ENCODE results near the gene ARHGAP10.
"Not testable (repeated sequence)": the region's sequence is repeated elsewhere in the genome, so short reads cannot be mapped to it uniquely, and the experiment has no call there.

The ARHGAP10 gene

DNA sequence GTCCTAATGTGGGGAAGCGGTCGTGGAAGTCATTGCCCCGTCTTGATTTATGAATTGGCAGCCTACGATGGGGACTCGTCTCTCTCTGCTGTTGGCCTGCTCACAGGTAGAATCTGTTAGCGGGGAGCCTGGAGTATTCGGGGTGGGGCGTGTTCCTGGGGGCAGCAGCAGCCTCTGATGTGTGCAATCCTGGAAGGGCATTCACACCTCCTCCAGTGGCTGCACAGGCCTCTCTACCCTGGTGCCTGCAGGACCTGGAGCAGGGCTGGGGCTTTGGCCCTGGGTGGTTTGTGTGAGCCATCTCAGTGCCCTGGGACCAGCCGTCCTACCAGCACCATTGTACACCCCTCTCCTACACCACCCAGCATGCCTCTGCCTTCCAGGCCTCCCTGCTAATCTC lies 340.9 kb downstream of the ARHGAP10 start:
- no peak for DNase-seq

- DNase-seq, result no peak
Measured at GRCh38 chr4:148073349-148073748, 341.5 kb downstream of the ARHGAP10 start.

GRCh38 chr4:148074462-148074861 lies 342.6 kb downstream of the ARHGAP10 start:
- DNase-seq, result no peak

GRCh38 chr4:148075438-148075837 lies 343.6 kb downstream of the ARHGAP10 start:
- DNase-seq, result no peak

GRCh38 chr4:148076964-148077363 lies 345.1 kb downstream of the ARHGAP10 start:
- no peak for DNase-seq

- no peak for DNase-seq
Measured at GRCh38 chr4:148077581-148077980, 345.7 kb downstream of the ARHGAP10 start.

DNA sequence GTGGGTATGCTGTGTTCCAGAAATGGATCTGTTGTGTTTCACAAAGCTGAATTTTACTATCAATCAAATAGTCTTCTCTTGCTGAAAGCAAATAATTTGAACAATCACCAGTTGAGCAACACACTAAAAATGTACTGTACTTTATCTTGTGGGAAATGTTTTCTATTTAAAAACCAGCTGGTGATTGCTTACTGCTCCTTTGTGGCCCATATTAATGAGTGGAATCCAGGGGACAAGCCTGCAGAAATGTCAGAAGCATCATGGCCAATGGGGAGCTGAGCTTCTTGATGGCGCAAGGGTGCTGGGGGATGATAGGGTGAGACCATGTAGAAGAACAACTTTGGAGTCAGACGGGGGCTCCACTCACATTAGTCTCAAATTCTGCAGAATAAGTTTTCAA lies 346.2 kb downstream of the ARHGAP10 start:
- no peak for DNase-seq

GRCh38 chr4:148079961-148080360 lies 348.1 kb downstream of the ARHGAP10 start:
- no peak for DNase-seq

- DNase-seq, result no peak
Measured at GRCh38 chr4:148081267-148081666, 349.4 kb downstream of the ARHGAP10 start.

DNA sequence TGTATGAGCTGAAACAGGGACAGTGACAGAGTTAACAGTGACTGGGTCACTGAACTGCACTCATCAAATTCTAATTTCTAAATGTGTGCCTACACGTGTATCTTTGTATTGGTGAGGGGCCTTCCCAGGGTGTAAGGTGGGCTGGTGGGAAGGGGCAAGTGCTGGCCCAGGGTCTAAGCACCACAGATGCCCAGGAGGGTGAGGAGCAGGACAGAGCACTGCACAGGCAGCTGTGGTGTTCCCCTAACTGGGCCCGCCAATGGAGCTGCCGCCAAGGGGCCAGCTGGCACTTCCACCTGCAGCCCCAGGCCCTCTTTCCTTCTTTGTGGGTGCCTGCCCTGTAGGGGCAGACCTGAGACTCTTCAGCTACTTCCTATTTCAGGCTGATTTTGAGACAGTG lies 349.9 kb downstream of the ARHGAP10 start:
- DNase-seq, result no peak

DNA sequence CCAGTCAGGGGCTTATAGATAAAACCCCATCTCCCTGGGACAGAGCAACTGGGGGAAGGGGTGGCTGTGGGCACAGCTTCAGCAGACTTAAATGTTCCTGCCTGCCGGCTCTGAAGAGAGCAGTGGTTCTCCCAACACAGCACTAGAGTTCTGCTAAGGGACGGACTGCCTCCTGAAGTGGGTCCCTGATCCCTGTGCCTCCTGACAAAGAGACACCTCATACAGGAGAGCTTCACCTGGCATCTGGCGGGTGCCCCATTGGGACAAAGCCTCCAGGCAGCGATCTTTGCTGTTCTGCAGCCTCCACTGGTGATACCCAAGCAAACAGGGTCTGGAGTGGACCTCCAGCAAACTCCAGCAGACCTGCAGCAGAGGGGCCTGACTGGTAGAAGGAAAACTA lies 351.2 kb downstream of the ARHGAP10 start:
- not testable (repeated sequence) for DNase-seq

- no peak for DNase-seq
Measured at GRCh38 chr4:148089624-148090023, 357.7 kb downstream of the ARHGAP10 start.

- no peak for DNase-seq
Measured at GRCh38 chr4:148090029-148090428, 358.1 kb downstream of the ARHGAP10 start.

GRCh38 chr4:148090503-148091476 lies 358.9 kb downstream of the ARHGAP10 start:
- DNase-seq, result no peak

DNA sequence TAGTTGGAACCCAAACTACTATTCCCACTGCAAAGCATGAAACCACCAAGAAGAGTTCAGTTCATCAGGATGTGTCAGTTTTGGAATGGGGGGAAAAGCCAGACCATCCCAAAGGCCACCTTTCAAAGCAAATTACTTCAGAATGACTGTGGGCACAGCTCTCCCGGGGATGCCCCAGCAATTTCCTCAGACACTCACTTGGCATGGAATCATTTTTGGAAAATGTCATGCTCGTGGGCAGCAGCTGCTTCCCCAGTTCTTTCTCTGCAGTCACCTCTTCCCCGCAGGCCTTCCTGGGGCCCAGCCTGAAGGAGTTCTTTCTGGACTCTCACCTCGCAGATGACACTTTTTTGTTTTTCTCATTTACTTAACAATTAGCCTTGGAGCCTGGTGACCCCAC lies 360.0 kb downstream of the ARHGAP10 start:
- no peak for DNase-seq

DNA sequence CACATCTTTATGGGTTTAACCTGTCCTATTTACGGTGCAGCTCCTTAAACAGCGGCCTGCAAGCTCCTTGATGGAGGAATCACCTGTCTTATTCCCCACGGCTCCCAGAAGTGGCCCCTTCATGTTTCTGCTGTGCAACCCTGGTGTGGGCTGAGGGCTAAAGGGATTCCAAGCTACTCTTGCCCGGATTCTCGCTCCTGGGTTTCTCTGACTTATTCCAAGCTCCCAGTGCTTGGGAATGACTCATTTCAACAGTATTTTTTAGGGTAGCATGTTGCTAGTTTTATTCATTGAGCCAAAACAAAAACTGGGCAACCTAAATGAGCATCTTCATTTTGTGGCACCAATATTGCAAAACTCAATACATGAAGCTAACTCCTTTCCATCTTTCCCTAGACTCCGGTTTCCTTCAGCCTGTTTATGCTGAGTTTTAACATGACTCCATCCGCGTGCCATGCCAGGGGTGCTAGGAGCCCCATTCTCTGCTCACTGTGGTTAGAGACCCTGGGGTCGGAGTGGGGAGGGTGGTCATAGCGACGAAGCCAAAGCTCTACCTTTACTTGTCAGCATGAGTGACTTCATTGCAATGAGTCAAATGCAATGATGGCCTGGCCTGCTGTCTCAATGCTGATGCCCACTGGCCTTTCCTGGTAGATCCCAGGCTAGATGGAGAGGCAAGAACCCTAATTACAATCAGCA lies 360.6 kb downstream of the ARHGAP10 start:
- no peak for DNase-seq

DNA sequence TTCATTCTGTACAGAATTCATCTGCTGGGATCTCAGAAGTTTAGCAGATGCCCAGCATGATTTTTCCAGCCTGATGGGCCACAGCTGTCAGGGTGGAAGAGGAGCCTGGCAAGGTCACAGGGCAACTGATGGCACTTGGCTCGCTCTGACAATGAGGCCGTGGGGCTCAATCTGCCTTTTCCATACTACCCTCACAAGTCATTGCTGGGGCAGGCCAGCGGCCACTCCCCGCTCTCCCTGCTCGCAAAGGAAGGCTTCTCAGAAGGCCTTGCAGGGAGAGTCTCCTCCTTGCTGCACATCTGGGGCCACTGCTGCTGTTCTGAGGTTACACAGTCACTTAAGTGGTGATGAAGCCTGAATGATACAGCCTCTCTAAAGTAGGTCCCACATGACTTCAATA lies 361.2 kb downstream of the ARHGAP10 start:
- no peak for DNase-seq

GRCh38 chr4:148094149-148094548 lies 362.3 kb downstream of the ARHGAP10 start:
- no peak for DNase-seq

DNA sequence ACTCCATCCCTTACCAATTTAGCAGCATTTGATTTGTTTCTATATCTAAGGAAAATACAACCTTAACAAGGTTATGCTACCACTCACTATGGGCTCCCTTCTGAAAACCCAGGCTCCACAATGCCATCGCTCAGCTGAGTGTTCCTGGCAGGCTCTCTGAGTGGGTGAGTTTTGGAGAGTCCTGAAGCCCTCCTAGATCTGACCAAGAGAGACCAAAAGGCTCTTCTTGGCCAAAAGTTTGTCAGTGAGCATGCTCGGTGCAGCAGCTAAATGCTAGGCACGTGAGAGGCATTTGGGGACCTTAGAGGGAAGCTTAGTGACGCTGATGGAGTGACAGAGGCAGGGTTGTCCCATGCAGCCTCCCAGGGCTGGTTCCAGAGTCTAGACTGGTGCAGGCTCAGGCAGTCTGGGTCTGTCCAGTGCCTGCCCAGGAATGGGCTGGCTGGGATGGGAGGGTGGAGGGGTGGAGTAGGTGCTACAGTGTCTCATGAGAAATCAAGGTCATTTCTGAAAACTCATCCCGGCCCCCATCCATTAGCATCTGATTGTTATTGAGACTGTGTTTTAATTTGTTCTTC lies 363.5 kb downstream of the ARHGAP10 start:
- no peak for DNase-seq

DNA sequence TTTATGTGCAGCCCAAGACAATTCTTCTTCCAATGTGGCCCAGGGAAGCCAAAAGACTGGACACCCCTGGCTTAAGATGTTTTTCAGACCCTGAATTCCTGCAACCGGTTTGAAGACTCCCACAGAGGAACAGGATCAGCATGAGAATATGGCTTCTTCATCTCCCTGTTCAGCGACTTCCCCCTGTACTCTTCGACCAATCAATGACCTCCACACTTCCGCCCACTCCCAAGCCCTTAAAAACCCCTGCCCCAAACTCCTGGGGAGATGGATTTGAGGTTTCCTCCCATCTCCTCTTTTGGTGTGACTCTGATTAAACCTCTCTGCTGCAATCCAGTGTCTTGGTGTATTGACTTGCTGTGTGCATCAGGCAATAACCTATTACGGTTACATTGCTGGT lies 365.9 kb downstream of the ARHGAP10 start:
- DNase-seq, result no peak

GRCh38 chr4:148101235-148101634 lies 369.3 kb downstream of the ARHGAP10 start:
- no peak for DNase-seq

DNA sequence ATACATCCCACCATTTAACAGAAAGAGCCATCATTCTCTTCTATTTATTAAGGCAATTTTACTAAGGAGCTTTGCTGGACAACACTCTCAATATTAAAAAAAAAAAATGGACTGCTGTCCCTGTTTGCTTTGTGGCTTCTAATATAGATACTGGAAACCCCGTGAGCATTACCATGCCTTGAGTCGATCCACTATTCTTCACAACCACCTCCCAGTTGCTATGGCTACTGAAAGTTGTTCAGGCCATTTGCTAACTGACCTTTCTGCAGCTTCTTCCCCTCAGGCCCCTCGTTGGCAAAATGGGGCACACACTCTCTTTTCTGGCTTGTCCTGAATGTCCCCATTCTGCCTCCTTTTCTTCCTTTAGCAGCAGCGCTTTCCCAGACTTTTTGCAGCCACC lies 369.9 kb downstream of the ARHGAP10 start:
- DNase-seq, result no peak

- DNase-seq, result no peak
Measured at GRCh38 chr4:148103597-148104355, 371.9 kb downstream of the ARHGAP10 start.

Data from CD4-positive, alpha-beta T cell treated with Interleukin-4 for 4 hours (primary cell).